K562 (cell line): ENCODE data around the gene ART1. TPM values are rescaled to one million over a fixed set of nuclear protein-coding genes. Genes with fewer than 3 reads are reported as not detected.
A peak's percentile ranks its signal among the peaks of the same experiment; 100 is the strongest.

Source experiments
- ADNP ChIP-seq: fragments of 200-800 bp; sonication (Bioruptor generic); IDR thresholded peaks from 2 replicates; pipeline ENCODE4 v1.6.1; 2016; ENCODE audit warnings: missing genetic modification characterization, missing compliant biosample characterization
- DDX20 ChIP-seq: fragments of 450-650 bp; IDR thresholded peaks from 2 replicates; pipeline ENCODE4 v1.6.1; 2016; ENCODE audit warnings: missing genetic modification characterization, low read depth, mild to moderate bottlenecking, missing compliant biosample characterization, moderate library complexity
- E2F3 ChIP-seq: fragments of 250-450 bp; sonication (Bioruptor Pico); IDR thresholded peaks from 2 replicates; pipeline ENCODE4 v1.4.0; 2020; ENCODE audit warnings: mild to moderate bottlenecking
- FOXJ3 ChIP-seq: sonication (generic); formaldehyde crosslinking; IDR thresholded peaks from 2 replicates; pipeline ENCODE4 v1.4.0; 2020; ENCODE audit warnings: mild to moderate bottlenecking, missing genetic modification reagents
- HNRNPLL ChIP-seq: fragments of 200-400 bp; formaldehyde crosslinking; IDR thresholded peaks from 2 replicates; pipeline ENCODE4 v1.6.1; 2017; ENCODE audit warnings: low read length, low read depth, mild to moderate bottlenecking; ENCODE audit not compliant: poor library complexity, severe bottlenecking
- KAT7 ChIP-seq: sonication (generic); formaldehyde crosslinking; IDR thresholded peaks from 2 replicates; pipeline ENCODE4 v1.8.0; 2022; ENCODE audit warnings: missing genetic modification reagents, mild to moderate bottlenecking, borderline replicate concordance
- KAT8 ChIP-seq: fragments of 450-650 bp; IDR thresholded peaks from 2 replicates; pipeline ENCODE4 v1.6.1; 2016; ENCODE audit warnings: low read depth, mild to moderate bottlenecking
- KDM4B ChIP-seq, 2 experiments: fragments of 450-650 bp in 1 of 2; sonication (generic) in 1 of 2; IDR thresholded peaks; 2 replicates each; pipeline ENCODE4 v1.6.1; 2016 to 2017; ENCODE audit warnings: borderline replicate concordance in 2 of 2, antibody characterized with exemption in 1 of 2, low read depth in 1 of 2, mild to moderate bottlenecking in 1 of 2
- MTA1 ChIP-seq: fragments of 450-650 bp; IDR thresholded peaks from 2 replicates; pipeline ENCODE4 v1.6.1; 2017; ENCODE audit warnings: borderline replicate concordance
- MYBL2 ChIP-seq, 2 experiments: fragments of 450-650 bp in 1 of 2; sonication (generic) in 1 of 2; formaldehyde crosslinking in 1 of 2; IDR thresholded peaks; 2 replicates each; pipeline versions ENCODE4 v1.6.1 to v1.8.1; 2017 to 2022; ENCODE audit warnings: borderline replicate concordance in 1 of 2, inconsistent platforms in 1 of 2, low read depth in 1 of 2, mild to moderate bottlenecking in 1 of 2, missing genetic modification reagents in 1 of 2, moderate library complexity in 1 of 2
- NFE2L1 ChIP-seq: fragments of 450-650 bp; IDR thresholded peaks from 2 replicates; pipeline ENCODE4 v1.6.1; 2016; ENCODE audit warnings: missing genetic modification characterization, low read depth, mild to moderate bottlenecking, missing compliant biosample characterization, moderate library complexity, borderline replicate concordance
- NFRKB ChIP-seq: fragments of 450-650 bp; IDR thresholded peaks from 2 replicates; pipeline ENCODE4 v1.6.1; 2016; ENCODE audit warnings: low read depth
- NFXL1 ChIP-seq: fragments of 450-650 bp; formaldehyde crosslinking; IDR thresholded peaks from 2 replicates; pipeline ENCODE4 v1.4.0; 2021; ENCODE audit warnings: mild to moderate bottlenecking
- PHF21A ChIP-seq: fragments of 450-650 bp; IDR thresholded peaks from 2 replicates; pipeline ENCODE4 v1.6.1; 2017; ENCODE audit warnings: low read depth, borderline replicate concordance
- SIRT6 ChIP-seq: IDR thresholded peaks from one replicate; pipeline ENCODE4 v1.6.1; 2012; ENCODE audit warnings: low read depth, mild to moderate bottlenecking, control low read depth, inconsistent platforms, low read length, moderate library complexity
- SREBF1 ChIP-seq: fragments of 150-350 bp; IDR thresholded peaks from 2 replicates; pipeline ENCODE4 v1.6.1; 2014; ENCODE audit warnings: antibody characterized with exemption, low read depth, low read length, borderline replicate concordance
- TCF7 ChIP-seq: sonication (generic); IDR thresholded peaks from 2 replicates; pipeline ENCODE4 v1.6.1; 2016; ENCODE audit warnings: antibody characterized with exemption, borderline replicate concordance
- polyA plus RNA-seq, 8 experiments: library from polyadenylated mRNA; depleted of rRNA in 4 of 8; stranded (reverse) in 5 of 8; unstranded in 3 of 8; fragments of >200 nt; fragmentation: Nextera tagmentation in 2 of 8; fragmentation: Illumina TruSeq in 1 of 8; extraction: Ambion mirVana in 2 of 8; extraction: Trizol in 1 of 8; gene quantifications; 2 replicates each; pipeline versions ENCODE4 v1.2.1 to v1.2.3, GENCODE V29; 2011 to 2014; ENCODE audit warnings: inconsistent platforms in 1 of 8, missing spikeins in 1 of 8
- total RNA-seq, 7 experiments: library from RNA; depleted of rRNA in 6 of 7; stranded (reverse); fragments of >200 nt in 6 of 7; fragmentation: Illumina TruSeq in 2 of 7; extraction: Trizol in 2 of 7; gene quantifications; 2 replicates each; pipeline versions ENCODE4 v1.2.1 to v1.2.3, GENCODE V29; 2011 to 2021; ENCODE audit warnings: low replicate concordance in 1 of 7
- TF ChIP-seq, protein P1 (sequence below): sonication (generic); formaldehyde crosslinking; IDR thresholded peaks from 2 replicates; pipeline ENCODE4 v1.8.0; 2022; ENCODE audit warnings: mild to moderate bottlenecking, missing genetic modification reagents
- TF ChIP-seq, protein P2 (sequence below): fragments of 450-650 bp; IDR thresholded peaks from 2 replicates; pipeline ENCODE4 v1.6.1; 2017; ENCODE audit warnings: mild to moderate bottlenecking, moderate library complexity
- TF ChIP-seq, protein P3 (sequence below), 3 experiments: IDR thresholded peaks in 2 of 3; conservative IDR thresholded peaks in 1 of 3; 2 replicates each; pipeline ENCODE4 v1.5.1; 2011 to 2012; ENCODE audit warnings: low read length in 3 of 3, mild to moderate bottlenecking in 3 of 3, control low read depth in 2 of 3, improper control_type of control experiment in 1 of 3, inconsistent platforms in 1 of 3, low read depth in 1 of 3, mixed read lengths in 1 of 3, moderate library complexity in 1 of 3; ENCODE audit not compliant: insufficient read depth in 2 of 3

ART1 gene
- total and polyA plus RNA-seq, 9 of the 15 experiments (the other 6 are each of a cell fraction or from before 2014, with no cell fraction given) = not detected

DNA sequence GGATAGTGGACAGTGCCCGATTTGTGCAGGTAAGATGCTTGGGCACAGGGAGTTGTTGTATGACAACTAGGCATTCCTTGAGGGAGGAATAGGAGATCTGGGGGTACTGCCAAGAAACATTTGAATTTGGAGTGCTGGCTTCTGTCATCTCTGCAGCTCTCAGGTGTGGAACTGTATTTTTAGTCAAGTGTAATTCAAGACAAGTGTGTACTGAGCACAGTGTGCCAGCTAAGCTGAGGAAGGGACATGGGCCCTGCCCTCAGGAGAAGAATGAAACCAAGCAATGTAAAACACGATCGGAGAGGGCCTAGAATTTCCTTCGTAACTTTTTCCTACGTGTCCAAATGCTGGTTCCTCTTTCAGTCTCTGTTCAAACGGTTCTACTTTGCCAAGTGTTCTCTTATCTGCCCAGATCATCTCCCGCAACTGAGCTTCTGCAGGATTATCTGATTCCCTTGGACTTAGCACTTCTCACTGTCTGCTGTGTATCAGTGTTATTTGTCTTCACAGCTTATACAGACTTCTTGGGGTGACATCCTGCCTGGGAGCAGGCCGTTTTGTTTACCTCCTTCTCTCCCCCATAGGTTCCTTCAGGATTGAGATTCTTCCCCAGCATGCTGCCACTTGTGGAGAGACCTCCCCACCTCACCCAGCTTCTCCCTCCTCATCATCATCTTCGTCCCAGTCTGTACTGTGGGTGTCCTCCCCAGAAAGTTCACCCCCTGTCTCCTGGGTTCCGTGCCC, 30.8 kb upstream of the ART1 start (continued):
- TF ChIP-seq FOXJ3 (no peak), KAT8 (no peak), NFXL1 (CRISPR knock-in tag) (no peak), PHF21A (no peak), NFE2L1 (no peak), KDM4B (IDR thresholded peaks at IDR 0.05; ENCODE audit: borderline replicate concordance in 2 of 2, low read depth in 1 of 2) (no peak), MYBL2 (IDR thresholded peaks at IDR 0.05; ENCODE audit: low read depth) (no peak), MYBL2 (CRISPR knock-in tag; IDR thresholded peaks at IDR 0.05; ENCODE audit: borderline replicate concordance) (no peak), ADNP (tag) (no peak), SREBF1 (no peak), KAT7 (CRISPR knock-in tag) (no peak), HNRNPLL (no peak), E2F3 (CRISPR knock-in tag) (no peak), MTA1 (peak; percentile 52; the same call in 1 of the 2 replicates), NFRKB (no peak), SIRT6 (no peak), DDX20 (tag) (no peak), TCF7 (no peak)
- TF ChIP-seq, protein P1, sequence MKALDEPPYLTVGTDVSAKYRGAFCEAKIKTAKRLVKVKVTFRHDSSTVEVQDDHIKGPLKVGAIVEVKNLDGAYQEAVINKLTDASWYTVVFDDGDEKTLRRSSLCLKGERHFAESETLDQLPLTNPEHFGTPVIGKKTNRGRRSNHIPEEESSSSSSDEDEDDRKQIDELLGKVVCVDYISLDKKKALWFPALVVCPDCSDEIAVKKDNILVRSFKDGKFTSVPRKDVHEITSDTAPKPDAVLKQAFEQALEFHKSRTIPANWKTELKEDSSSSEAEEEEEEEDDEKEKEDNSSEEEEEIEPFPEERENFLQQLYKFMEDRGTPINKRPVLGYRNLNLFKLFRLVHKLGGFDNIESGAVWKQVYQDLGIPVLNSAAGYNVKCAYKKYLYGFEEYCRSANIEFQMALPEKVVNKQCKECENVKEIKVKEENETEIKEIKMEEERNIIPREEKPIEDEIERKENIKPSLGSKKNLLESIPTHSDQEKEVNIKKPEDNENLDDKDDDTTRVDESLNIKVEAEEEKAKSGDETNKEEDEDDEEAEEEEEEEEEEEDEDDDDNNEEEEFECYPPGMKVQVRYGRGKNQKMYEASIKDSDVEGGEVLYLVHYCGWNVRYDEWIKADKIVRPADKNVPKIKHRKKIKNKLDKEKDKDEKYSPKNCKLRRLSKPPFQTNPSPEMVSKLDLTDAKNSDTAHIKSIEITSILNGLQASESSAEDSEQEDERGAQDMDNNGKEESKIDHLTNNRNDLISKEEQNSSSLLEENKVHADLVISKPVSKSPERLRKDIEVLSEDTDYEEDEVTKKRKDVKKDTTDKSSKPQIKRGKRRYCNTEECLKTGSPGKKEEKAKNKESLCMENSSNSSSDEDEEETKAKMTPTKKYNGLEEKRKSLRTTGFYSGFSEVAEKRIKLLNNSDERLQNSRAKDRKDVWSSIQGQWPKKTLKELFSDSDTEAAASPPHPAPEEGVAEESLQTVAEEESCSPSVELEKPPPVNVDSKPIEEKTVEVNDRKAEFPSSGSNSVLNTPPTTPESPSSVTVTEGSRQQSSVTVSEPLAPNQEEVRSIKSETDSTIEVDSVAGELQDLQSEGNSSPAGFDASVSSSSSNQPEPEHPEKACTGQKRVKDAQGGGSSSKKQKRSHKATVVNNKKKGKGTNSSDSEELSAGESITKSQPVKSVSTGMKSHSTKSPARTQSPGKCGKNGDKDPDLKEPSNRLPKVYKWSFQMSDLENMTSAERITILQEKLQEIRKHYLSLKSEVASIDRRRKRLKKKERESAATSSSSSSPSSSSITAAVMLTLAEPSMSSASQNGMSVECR (CRISPR knock-in tag) = 0 out of 2 replicates have a peak, but pooled peaks have one; percentile 31
- TF ChIP-seq, protein P2, sequence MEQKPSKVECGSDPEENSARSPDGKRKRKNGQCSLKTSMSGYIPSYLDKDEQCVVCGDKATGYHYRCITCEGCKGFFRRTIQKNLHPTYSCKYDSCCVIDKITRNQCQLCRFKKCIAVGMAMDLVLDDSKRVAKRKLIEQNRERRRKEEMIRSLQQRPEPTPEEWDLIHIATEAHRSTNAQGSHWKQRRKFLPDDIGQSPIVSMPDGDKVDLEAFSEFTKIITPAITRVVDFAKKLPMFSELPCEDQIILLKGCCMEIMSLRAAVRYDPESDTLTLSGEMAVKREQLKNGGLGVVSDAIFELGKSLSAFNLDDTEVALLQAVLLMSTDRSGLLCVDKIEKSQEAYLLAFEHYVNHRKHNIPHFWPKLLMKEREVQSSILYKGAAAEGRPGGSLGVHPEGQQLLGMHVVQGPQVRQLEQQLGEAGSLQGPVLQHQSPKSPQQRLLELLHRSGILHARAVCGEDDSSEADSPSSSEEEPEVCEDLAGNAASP = no peak
- TF ChIP-seq, protein P3, sequence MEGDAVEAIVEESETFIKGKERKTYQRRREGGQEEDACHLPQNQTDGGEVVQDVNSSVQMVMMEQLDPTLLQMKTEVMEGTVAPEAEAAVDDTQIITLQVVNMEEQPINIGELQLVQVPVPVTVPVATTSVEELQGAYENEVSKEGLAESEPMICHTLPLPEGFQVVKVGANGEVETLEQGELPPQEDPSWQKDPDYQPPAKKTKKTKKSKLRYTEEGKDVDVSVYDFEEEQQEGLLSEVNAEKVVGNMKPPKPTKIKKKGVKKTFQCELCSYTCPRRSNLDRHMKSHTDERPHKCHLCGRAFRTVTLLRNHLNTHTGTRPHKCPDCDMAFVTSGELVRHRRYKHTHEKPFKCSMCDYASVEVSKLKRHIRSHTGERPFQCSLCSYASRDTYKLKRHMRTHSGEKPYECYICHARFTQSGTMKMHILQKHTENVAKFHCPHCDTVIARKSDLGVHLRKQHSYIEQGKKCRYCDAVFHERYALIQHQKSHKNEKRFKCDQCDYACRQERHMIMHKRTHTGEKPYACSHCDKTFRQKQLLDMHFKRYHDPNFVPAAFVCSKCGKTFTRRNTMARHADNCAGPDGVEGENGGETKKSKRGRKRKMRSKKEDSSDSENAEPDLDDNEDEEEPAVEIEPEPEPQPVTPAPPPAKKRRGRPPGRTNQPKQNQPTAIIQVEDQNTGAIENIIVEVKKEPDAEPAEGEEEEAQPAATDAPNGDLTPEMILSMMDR (IDR thresholded peaks at IDR 0.05 in 2 of 3, conservative IDR thresholded peaks at IDR 0.05 in 1 of 3; ENCODE audit: insufficient read depth in 2 of 3, low read depth in 1 of 3, low read length in 3 of 3) = no peak
